NB4 (cell line): ENCODE measurements around the gene RPS6KA2.

Experiments
- CTCF ChIP-seq: IDR thresholded peaks from one replicate; pipeline ENCODE4 v1.5.1; 2012; ENCODE audit warnings: low read depth, low read length
- MYC ChIP-seq: IDR thresholded peaks from 2 replicates; pipeline ENCODE4 v1.6.1; 2011; ENCODE audit warnings: low read depth, low read length
- POLR2A ChIP-seq: IDR thresholded peaks from 2 replicates; pipeline ENCODE4 v1.6.1; 2011; ENCODE audit warnings: mild to moderate bottlenecking; ENCODE audit not compliant: insufficient read length; ENCODE audit errors: extremely low read depth
- TF ChIP-seq, protein P1 (sequence below): IDR thresholded peaks from 2 replicates; pipeline ENCODE4 v1.6.1; 2011; ENCODE audit warnings: low read depth, low read length

- TF ChIP-seq CTCF (no peak), POLR2A (no peak), MYC (no peak)
- TF ChIP-seq, protein P1, sequence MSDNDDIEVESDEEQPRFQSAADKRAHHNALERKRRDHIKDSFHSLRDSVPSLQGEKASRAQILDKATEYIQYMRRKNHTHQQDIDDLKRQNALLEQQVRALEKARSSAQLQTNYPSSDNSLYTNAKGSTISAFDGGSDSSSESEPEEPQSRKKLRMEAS, result no peak
These were observed 118.3 kb downstream of the RPS6KA2 start for GRCh38 chr6:166508726-166509125.
